HepG2 (cell line): ENCODE measurements around the gene SUSD6. TPM values are rescaled to one million over a fixed set of nuclear protein-coding genes. Genes with fewer than 3 reads are reported as not detected.

Source experiments
- ATAC-seq: fragments of 200-7000 bp; cut with Tn5 transposase; 3 replicates; pipeline ENCODE4 v1.9.1; 2020; ENCODE audit warnings: mild to moderate bottlenecking, moderate library complexity
- BruUV-seq: library from RNA; stranded (reverse); fragments of 400-500 nt; replicated peaks from 2 replicates; lab custom pipeline; 2021; lab: Mats Ljungman, UMichigan
- CTCF ChIA-PET: fragments of 300-600 bp; formaldehyde crosslinking; extraction: SDS; loops from one replicate; lab custom pipeline; 2021; ENCODE audit warnings: low total read pairs, inconsistent platforms, low intra/inter-chr PET ratio; lab: Yijun Ruan, JAX
- POLR2A ChIA-PET: fragments of 350-600 bp; sonication (Branson Sonifier 250); formaldehyde crosslinking; loops from one replicate; lab custom pipeline; 2020; ENCODE audit warnings: antibody characterized with exemption, inconsistent platforms; lab: Yijun Ruan, JAX
- DNase-seq: peaks from one replicate; pipeline ENCODE4 v3.0.0-alpha.2; 2015; ENCODE audit warnings: low spot score
- FAIRE-seq: peaks from 3 replicates; lab custom pipeline; 2011; peaks lifted over from hg19 to GRCh38; lab: Jason Lieb, UNC
- H2AFZ ChIP-seq: one replicate; pipeline ENCODE4 v1.6.1; 2011; ENCODE audit warnings: low read length, inconsistent platforms
- H3K27ac ChIP-seq: fragments of 300-600 bp; 3 replicates; pipeline ENCODE4 v1.8.0; 2011; ENCODE audit warnings: mixed run types, mild to moderate bottlenecking, mixed read lengths, low read length, inconsistent platforms; ENCODE audit not compliant: insufficient read depth; ENCODE audit errors: extremely low read length
- H3K27me3 ChIP-seq, 2 experiments: fragments of 200-600 bp in 1 of 2; 2 replicates in 1 of 2; 3 replicates in 1 of 2; pipeline versions ENCODE4 v1.6.0 to v1.8.0; 2011; ENCODE audit warnings: low read length in 2 of 2, mild to moderate bottlenecking in 2 of 2, moderate library complexity in 2 of 2, inconsistent platforms in 1 of 2; ENCODE audit not compliant: insufficient read depth in 2 of 2, control insufficient read depth in 1 of 2
- H3K36me3 ChIP-seq, 2 experiments: fragments of 200-600 bp in 1 of 2; replicated peaks in 1 of 2; 2 replicates in 1 of 2; 3 replicates in 1 of 2; pipeline versions ENCODE4 v1.5.1 to v1.8.0; 2011; ENCODE audit warnings: low read length in 2 of 2, inconsistent platforms in 1 of 2; ENCODE audit not compliant: insufficient read depth in 2 of 2, control insufficient read depth in 1 of 2
- H3K4me1 ChIP-seq: 2 replicates; pipeline ENCODE4 v1.5.1; 2012; ENCODE audit warnings: low read length, inconsistent platforms; ENCODE audit not compliant: insufficient read depth
- H3K4me2 ChIP-seq: 2 replicates; pipeline ENCODE4 v1.6.0; 2011; ENCODE audit warnings: low read depth, low read length, inconsistent platforms
- H3K4me3 ChIP-seq, 3 experiments: fragments of 200-600 bp in 1 of 3; sonication (generic), shearing (Covaris generic) in 1 of 3; replicated peaks in 1 of 3; 2 replicates each; pipeline ENCODE4 v1.5.1; 2011 to 2016; ENCODE audit warnings: low read length in 3 of 3, inconsistent platforms in 2 of 3, low read depth in 2 of 3, mild to moderate bottlenecking in 2 of 3, control low read depth in 1 of 3, mixed read lengths in 1 of 3; ENCODE audit not compliant: insufficient read depth in 1 of 3
- H3K79me2 ChIP-seq: one replicate; pipeline ENCODE4 v1.6.1; 2011; ENCODE audit warnings: low read length, inconsistent platforms; ENCODE audit not compliant: insufficient read depth
- H3K9ac ChIP-seq: 2 replicates; pipeline ENCODE4 v1.6.0; 2011; ENCODE audit warnings: mild to moderate bottlenecking, low read depth, low read length, inconsistent platforms; ENCODE audit not compliant: insufficient read depth
- H3K9me3 ChIP-seq: 2 replicates; pipeline ENCODE4 v1.5.1; 2012; ENCODE audit warnings: mild to moderate bottlenecking, low read length
- H4K20me1 ChIP-seq: 2 replicates; pipeline ENCODE4 v1.6.0; 2011; ENCODE audit warnings: inconsistent platforms, mild to moderate bottlenecking, low read length, moderate library complexity; ENCODE audit not compliant: insufficient read depth
- CEBPB ChIP-seq: IDR thresholded peaks from 2 replicates; pipeline ENCODE4 v1.6.1; 2011; ENCODE audit warnings: low read depth, low read length, improper control_type of control experiment, borderline replicate concordance
- HES4 ChIP-seq: sonication (generic); formaldehyde crosslinking; IDR thresholded peaks from 2 replicates; pipeline ENCODE4 v1.9.0; 2021; ENCODE audit warnings: mild to moderate bottlenecking, missing genetic modification reagents, borderline replicate concordance
- NCOA2 ChIP-seq: sonication (generic); formaldehyde crosslinking; IDR thresholded peaks from 2 replicates; pipeline ENCODE4 v1.8.0; 2022; ENCODE audit warnings: inconsistent platforms
- NR2F6 ChIP-seq, 2 experiments: IDR thresholded peaks; 2 replicates each; pipeline ENCODE4 v1.6.1; 2016; ENCODE audit warnings: antibody characterized with exemption in 1 of 2, mild to moderate bottlenecking in 1 of 2
- PCBP1 ChIP-seq: fragments of 200-400 bp; formaldehyde crosslinking; IDR thresholded peaks from 2 replicates; pipeline ENCODE4 v1.6.1; 2017; ENCODE audit warnings: mild to moderate bottlenecking, low read depth, low read length, borderline replicate concordance
- TEAD3 ChIP-seq: optimal IDR thresholded peaks from 2 replicates; pipeline ENCODE3; 2016; ENCODE audit warnings: borderline replicate concordance
- XBP1 ChIP-seq: sonication (generic); formaldehyde crosslinking; IDR thresholded peaks from 2 replicates; pipeline ENCODE4 v1.5.0; 2020; ENCODE audit warnings: missing genetic modification reagents
- ZBTB21 ChIP-seq: sonication (generic); formaldehyde crosslinking; IDR thresholded peaks from 2 replicates; pipeline ENCODE4 v1.4.0; 2020; ENCODE audit warnings: missing genetic modification reagents
- ZNF263 ChIP-seq: sonication (generic); formaldehyde crosslinking; IDR thresholded peaks from 2 replicates; pipeline ENCODE4 v1.4.0; 2020; ENCODE audit warnings: missing genetic modification reagents
- ZNF557 ChIP-seq: sonication (generic); formaldehyde crosslinking; IDR thresholded peaks from 2 replicates; pipeline ENCODE4 v1.4.0; 2020; ENCODE audit warnings: missing genetic modification reagents
- WGBS: methylation state at CpG from one replicate; pipeline ENCODE4 v1.1.6; 2017; ENCODE audit warnings: low lambda C conversion rate; 5-methylcytosine and 5-hydroxymethylcytosine counted together
- in situ Hi-C: cut with HindIII; loops from 2 replicates; pipeline ENCODE4 v1.10.0; 2017; ENCODE audit warnings: low pct_unique_long_range_greater_than_20kb; ENCODE audit not compliant: extremely low pct_ligation_motif_present
- intact Hi-C: fragments of 100-400 bp; cut with micrococcal nuclease; formaldehyde crosslinking; loops from one replicate; pipeline ENCODE4 v1.10.0; 2022; ENCODE audit not compliant: unreplicated experiment
- polyA plus RNA-seq, 8 experiments: library from polyadenylated mRNA; depleted of rRNA in 3 of 8; stranded (reverse) in 7 of 8; unstranded in 1 of 8; fragments of >200 nt; fragmentation: Illumina TruSeq in 4 of 8; extraction: Trizol in 4 of 8; gene quantifications; 2 replicates each; pipeline versions ENCODE4 v1.2.1 to v1.2.3, GENCODE V29; 2011 to 2016; ENCODE audit warnings: low read depth in 4 of 8, missing spikeins in 1 of 8, mixed read lengths in 1 of 8; ENCODE audit not compliant: insufficient read depth in 1 of 8
- total RNA-seq, 5 experiments: library from RNA; depleted of rRNA; stranded (reverse); fragments of >200 nt; fragmentation: Illumina TruSeq; extraction: Trizol; gene quantifications; 2 replicates each; pipeline ENCODE4 v1.2.3, GENCODE V29; 2016; ENCODE audit warnings: low read depth in 1 of 5
- TF ChIP-seq, protein P1 (sequence below): sonication (generic); formaldehyde crosslinking; IDR thresholded peaks from 2 replicates; pipeline ENCODE4 v1.4.0; 2020; ENCODE audit warnings: missing genetic modification reagents, mild to moderate bottlenecking, borderline replicate concordance
- TF ChIP-seq, protein P2 (sequence below): sonication (generic); formaldehyde crosslinking; IDR thresholded peaks from 2 replicates; pipeline ENCODE4 v1.9.0; 2022; ENCODE audit warnings: missing genetic modification reagents, mild to moderate bottlenecking, borderline replicate concordance
- TF ChIP-seq, protein P3 (sequence below): sonication (generic); formaldehyde crosslinking; IDR thresholded peaks from 2 replicates; pipeline ENCODE4 v1.8.1; 2023; ENCODE audit warnings: mild to moderate bottlenecking, inconsistent platforms, moderate library complexity, missing genetic modification reagents, borderline replicate concordance

The SUSD6 gene
- total and polyA plus RNA-seq, 2 of the 13 experiments (the other 11 are each of a cell fraction or from before 2014, with no cell fraction given): 7.2 to 7.4 TPM

DNA sequence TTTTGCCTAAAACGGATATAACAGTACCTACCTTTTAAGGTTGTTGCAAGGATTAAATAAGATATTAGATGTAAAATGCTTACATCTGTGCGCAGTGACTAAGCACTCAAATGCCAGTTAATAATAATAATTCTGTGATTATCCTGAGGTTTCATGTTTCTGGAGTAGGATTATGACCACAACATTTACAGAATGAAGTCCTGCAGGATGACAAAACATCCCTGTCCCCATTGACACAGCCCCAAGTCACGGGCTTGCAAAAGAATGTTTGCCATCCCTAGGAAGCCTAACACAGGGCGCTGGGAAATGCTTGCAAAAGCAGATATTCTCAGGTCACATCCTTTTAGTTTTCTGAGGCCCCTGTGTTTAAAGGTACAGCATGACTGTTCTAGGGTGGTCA lies 20.1 kb downstream of the SUSD6 start (continued):
- TF ChIP-seq, protein P1, sequence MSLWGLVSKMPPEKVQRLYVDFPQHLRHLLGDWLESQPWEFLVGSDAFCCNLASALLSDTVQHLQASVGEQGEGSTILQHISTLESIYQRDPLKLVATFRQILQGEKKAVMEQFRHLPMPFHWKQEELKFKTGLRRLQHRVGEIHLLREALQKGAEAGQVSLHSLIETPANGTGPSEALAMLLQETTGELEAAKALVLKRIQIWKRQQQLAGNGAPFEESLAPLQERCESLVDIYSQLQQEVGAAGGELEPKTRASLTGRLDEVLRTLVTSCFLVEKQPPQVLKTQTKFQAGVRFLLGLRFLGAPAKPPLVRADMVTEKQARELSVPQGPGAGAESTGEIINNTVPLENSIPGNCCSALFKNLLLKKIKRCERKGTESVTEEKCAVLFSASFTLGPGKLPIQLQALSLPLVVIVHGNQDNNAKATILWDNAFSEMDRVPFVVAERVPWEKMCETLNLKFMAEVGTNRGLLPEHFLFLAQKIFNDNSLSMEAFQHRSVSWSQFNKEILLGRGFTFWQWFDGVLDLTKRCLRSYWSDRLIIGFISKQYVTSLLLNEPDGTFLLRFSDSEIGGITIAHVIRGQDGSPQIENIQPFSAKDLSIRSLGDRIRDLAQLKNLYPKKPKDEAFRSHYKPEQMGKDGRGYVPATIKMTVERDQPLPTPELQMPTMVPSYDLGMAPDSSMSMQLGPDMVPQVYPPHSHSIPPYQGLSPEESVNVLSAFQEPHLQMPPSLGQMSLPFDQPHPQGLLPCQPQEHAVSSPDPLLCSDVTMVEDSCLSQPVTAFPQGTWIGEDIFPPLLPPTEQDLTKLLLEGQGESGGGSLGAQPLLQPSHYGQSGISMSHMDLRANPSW (CRISPR knock-in tag): no peak
- TF ChIP-seq NCOA2 (0 out of 2 replicates have a peak, but pooled peaks have one; percentile 15), CEBPB (0 out of 2 replicates have a peak, but pooled peaks have one; percentile 7), TEAD3 (CRISPR knock-in tag) (peak; percentile 56), PCBP1 (no peak), XBP1 (no peak), NR2F6 (IDR thresholded peaks at IDR 0.05) (no peak), NR2F6 (CRISPR knock-in tag; IDR thresholded peaks at IDR 0.05) (peak; percentile 18; the same call in 1 of the 2 replicates), ZNF557 (CRISPR knock-in tag) (no peak), ZBTB21 (CRISPR knock-in tag) (0 out of 2 replicates have a peak, but pooled peaks have one; percentile 39), HES4 (no peak)

DNA sequence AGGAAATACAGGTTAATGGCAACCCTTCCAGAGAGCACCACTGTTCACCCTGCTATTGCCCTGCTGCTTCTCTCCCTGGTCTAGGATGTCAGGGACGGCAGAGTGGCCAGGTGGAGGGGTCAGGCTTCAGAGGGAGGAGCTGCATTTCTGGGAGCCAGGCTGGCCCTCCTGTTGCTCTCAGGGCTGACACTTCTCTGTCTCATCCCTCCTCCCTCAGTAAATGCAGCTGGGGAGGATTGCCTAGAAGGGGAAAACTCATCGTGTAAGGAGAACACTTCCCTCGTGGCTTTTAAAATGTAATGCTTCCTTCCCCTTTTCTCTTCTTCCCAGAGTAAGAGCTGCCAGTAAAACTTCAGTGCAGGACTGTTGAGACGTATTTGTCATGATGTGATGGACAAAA lies 20.8 kb downstream of the SUSD6 start:
- Histone ChIP-seq H3K36me3 (no peaks in the 10 kb centered on the region), H3K27ac (no peak overlapping the region), H3K4me2 (no peak overlapping the region), H3K4me3 (no peak overlapping the region), H4K20me1 (no peaks in the 10 kb centered on the region), H3K79me2 (peaks cover 7% of the 10 kb centered on the region), H2AFZ (no peak overlapping the region), H3K9me3 (no peaks in the 10 kb centered on the region), H3K9ac (no peak overlapping the region), H3K27me3 (no peaks in the 10 kb centered on the region), H3K4me1 (peaks cover 74% of the 10 kb centered on the region)
- ATAC-seq (0 out of 3 replicates have a peak, but pooled peaks have one; percentile 24), FAIRE-seq (no peak), DNase-seq (no peak)
- in situ Hi-C loops: no loop called here
- BruUV-seq: no TSS peak
- ChIA-PET CTCF (no interaction called here), POLR2A (no interaction called here)
- 56% methylated on average over 4 of the region's 4 CpGs for WGBS
- TF ChIP-seq, protein P2, sequence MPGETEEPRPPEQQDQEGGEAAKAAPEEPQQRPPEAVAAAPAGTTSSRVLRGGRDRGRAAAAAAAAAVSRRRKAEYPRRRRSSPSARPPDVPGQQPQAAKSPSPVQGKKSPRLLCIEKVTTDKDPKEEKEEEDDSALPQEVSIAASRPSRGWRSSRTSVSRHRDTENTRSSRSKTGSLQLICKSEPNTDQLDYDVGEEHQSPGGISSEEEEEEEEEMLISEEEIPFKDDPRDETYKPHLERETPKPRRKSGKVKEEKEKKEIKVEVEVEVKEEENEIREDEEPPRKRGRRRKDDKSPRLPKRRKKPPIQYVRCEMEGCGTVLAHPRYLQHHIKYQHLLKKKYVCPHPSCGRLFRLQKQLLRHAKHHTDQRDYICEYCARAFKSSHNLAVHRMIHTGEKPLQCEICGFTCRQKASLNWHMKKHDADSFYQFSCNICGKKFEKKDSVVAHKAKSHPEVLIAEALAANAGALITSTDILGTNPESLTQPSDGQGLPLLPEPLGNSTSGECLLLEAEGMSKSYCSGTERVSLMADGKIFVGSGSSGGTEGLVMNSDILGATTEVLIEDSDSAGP (CRISPR knock-in tag): 0 out of 2 replicates have a peak, but pooled peaks have one; percentile 19
- TF ChIP-seq, protein P3, sequence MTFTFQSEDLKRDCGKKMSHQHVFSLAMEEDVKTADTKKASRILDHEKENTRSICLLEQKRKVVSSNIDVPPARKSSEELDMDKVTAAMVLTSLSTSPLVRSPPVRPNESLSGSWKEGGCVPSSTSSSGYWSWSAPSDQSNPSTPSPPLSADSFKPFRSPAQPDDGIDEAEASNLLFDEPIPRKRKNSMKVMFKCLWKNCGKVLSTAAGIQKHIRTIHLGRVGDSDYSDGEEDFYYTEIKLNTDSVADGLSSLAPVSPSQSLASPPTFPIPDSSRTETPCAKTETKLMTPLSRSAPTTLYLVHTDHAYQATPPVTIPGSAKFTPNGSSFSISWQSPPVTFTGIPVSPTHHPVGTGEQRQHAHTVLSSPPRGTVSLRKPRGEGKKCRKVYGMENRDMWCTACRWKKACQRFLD (CRISPR knock-in tag): no peak
- peak; percentile 81 for TF ChIP-seq ZNF263 (CRISPR knock-in tag)
- intact Hi-C loops: no loop called here
